ENCODE data around the gene RNH1.

RNH1 gene

DNA sequence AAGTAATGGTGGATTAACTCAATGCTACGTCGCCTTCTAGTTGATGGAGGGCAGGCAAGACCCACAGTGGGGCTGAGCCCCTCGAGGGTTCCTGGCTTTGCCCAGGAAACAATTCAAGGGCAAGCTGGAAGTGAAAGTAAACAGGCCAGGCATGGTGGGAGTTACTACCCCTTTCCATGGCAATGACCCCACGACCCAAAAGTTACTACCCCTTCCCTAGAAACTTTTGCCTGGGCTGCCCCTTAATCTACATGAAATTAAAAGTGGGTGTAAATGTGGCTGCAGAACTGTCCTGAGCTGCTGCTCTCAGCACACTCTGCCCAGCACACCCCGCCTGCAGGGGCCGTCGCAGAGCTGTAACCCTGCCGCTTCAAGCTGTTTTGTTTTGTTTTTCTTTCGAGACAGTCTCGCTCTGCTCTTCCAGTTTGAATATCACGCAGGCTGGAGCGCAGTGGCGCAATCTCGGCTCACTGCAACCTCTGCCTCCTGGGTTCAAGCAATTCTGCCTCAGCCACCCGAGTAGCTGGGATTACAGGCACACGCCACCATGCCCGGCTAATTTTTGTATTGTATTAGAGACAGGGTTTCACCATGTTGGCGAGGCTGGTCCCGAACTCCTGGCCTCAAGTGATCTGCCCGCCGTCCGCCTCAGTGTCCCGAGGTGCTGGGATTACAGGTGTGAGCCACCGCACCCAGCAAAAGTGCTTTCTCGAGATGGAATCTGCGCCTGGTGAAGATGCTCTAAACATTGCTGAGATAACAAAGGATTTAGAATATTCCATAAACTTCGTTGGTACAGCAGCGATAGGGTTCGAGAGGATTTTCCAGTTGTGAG lies 5.9 kb upstream of the RNH1 start:
- Mint-ChIP-seq H3K9me3 (peaks cover 3% of the 10 kb centered on the region), H3K27ac (no peak overlapping the region), H3K4me3 (no peak overlapping the region), H3K36me3 (peaks cover 67% of the 10 kb centered on the region), H3K4me1 (peaks cover 4% of the 10 kb centered on the region)
- DNase-seq (ENCODE audit: low spot score in 2 of 2) = no peak
- ATAC-seq = no peak

DNA sequence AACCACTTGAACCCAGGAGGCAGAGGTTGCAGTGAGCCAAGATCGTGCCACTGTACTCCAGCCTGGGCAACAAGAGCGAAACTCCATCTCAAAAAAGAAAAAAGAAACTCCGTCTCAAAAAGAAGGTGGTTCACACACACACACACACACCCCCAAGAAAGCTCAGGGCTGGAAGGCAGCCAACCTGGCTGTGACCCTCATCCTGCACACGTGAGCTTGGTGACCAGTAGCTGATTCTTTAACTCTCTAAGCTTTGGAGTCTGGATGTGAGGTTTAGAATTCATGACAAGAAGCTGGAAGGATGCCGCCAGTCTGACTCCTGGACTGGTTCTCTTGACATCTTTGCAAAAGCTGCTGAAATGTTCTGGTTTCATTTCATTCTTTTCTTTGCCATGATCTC lies 1.9 kb upstream of the RNH1 start:
- H3K4me1 Mint-ChIP-seq = peaks cover 17% of the 10 kb centered on the region
- no peaks in the 10 kb centered on the region for H3K9me3 Mint-ChIP-seq
- ATAC-seq (no peak), DNase-seq (ENCODE audit: low spot score in 2 of 2) (no peak)
- no peak overlapping the region for H3K27ac Mint-ChIP-seq
- H3K4me3 Mint-ChIP-seq = no peak overlapping the region
- peaks cover 85% of the 10 kb centered on the region for H3K36me3 Mint-ChIP-seq

DNA sequence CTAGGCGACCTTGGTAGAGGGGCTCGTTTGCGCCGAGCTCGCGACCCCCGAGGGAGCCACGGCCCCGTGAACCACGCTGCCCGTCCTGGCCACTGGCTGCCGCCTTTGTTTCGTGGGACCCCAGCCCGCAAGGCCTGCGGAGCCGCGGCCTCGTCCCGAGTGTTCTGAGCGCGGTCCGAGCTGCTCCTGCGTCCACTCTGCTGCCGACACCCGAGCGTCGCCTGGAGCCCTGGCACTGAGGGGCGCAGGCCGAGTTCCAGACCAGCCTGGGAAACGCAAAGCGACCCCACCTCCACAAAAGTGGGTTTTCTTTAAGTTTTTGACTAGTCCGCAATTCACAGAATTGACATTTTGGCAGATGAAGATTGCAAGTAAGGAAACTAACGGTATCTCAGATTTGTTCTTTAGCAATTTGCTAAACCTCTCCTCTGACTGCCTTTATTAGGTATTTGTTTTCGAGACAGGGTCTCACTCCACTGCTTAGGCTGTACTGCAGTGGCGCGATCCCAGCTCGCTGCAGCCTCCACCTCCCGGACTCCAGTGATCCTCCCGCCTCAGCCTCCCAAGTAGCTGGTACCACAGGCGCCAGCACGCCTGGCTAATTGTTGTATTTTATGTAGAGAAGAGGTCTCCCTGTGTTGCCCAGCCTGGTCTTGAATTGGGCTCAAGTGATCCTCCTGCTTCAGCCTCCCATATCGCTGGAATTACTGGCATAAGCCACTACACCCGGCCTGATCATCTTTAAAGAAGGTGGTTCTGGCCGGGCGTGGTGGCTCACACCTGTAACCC lies 879 bp upstream of the RNH1 start:
- H3K9me3 Mint-ChIP-seq = no peaks in the 10 kb centered on the region
- DNase-seq (ENCODE audit: low spot score in 2 of 2) = no peak

DNA sequence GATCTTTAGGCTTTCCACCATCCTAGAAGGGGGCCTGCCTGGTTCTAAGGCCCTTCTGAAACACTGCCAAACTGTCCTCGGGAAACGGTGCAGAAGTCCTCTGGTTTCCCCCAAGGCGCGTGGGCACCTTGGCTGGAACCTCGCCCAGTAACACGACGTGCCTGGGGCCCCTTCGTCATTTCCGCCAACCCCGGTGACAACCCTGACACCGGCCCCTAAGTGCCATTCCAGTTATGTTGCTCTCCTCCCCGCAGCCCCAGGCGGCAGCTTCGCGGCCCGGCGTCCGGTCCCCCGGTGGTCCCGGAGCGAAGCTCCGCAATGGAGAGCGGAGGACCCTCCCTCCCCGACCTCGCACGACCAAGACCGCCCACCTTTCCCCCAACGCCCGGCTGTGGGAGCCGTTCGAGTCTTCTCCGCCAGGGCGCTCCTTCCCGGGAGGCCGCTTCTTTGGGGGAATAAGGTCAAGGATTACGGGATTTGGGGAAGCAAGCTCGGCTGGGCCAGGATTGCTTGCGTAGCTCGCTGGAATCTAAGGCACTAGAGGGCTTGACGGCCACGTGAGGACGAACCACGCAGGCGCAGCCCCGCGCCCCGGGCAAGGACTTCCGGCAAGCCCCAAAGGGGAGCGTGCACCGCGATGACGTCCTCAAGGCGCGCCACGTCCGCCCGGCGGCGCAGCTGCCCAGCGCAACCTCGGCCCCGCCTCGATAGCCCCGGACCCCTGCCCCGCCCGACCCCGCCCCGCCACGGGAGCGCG lies 626 bp downstream of the RNH1 start:
- Mint-ChIP-seq H3K4me1 (peaks cover 32% of the 10 kb centered on the region), H3K27ac (peak overlapping the region; percentile 99), H3K36me3 (peaks cover 76% of the 10 kb centered on the region), H3K9me3 (no peaks in the 10 kb centered on the region), H3K4me3 (peak overlapping the region; percentile 93)
- DNase-seq (ENCODE audit: low spot score in 2 of 2) (peak; percentile 95 to 98), ATAC-seq (peak; percentile 88)

More for the DNA sequence above, 879 bp upstream of the RNH1 start:
- peaks cover 77% of the 10 kb centered on the region for H3K36me3 Mint-ChIP-seq
- ATAC-seq = no peak
- H3K4me3 Mint-ChIP-seq = peak overlapping the region; percentile 93
- peaks cover 27% of the 10 kb centered on the region for H3K4me1 Mint-ChIP-seq
- H3K27ac Mint-ChIP-seq = peak overlapping the region; percentile 99

DNA sequence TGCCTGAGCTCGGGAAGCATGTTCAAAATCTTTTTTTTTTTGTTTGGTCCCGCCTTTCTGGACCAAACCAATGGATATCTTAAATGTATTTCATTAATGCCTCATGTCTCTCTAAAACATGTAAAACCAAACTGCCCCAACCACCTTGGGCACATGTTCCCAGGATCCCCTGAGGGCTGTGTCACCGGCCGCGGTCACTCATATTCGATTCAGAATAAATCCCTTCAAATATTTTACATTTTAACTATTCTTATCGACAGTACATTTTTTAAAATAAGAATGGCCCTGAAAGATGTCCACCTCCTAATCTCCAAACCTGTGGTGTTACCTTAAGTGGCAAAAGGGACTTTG lies 2.1 kb downstream of the RNH1 start:
- ATAC-seq = no peak
- H3K36me3 Mint-ChIP-seq = peaks cover 78% of the 10 kb centered on the region
- no peak for DNase-seq (ENCODE audit: low spot score in 2 of 2)
- peak overlapping the region; percentile 93 for H3K4me3 Mint-ChIP-seq
- H3K4me1 Mint-ChIP-seq = peaks cover 32% of the 10 kb centered on the region
- H3K9me3 Mint-ChIP-seq = no peaks in the 10 kb centered on the region
- H3K27ac Mint-ChIP-seq = peak overlapping the region; percentile 67

DNA sequence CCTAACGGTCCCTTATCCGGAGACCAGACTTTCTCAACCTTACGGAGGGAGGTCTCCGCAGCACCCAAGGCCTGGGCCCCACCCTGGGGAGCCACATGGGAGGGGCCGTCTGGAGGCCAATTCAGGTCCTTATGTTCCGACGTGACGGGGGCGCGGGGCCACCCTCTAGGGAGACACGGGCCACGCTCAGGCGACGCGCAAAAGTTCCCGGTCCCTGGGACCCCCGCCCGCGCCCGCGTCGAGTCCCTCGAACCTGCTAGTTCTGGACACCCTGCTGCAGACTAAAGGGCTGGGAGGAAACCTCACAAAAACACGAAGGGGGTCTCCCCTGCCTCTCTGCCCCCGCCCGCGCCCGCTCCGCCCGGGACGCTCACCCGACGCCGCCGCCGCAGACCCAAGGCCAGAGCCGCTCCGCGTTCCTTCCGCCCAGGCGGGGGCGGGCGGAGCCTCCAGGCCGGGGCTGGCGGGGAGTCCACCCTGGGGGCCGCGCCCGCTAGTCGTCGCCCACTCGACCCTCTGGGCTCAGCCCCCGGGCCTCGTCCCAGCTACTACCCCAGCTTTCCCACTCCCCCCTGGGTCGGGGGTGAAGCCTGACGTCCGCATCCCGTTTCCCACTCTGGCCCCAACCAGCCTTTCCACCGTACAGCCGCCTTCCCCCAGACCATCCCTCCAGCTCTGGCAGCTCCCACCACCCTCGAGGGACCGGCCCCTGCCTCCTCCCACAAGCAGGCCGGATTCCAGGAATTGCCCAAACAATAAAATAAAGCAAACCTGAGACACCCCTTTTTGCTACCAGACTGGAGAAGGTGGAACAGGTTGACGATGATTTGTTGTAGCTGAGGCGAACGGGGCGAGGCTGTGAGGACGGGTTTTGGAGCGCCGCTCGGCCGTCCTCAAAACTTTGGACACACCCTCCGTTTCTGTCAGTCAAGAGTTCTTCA lies 2.7 kb downstream of the RNH1 start:
- H3K36me3 Mint-ChIP-seq = peaks cover 78% of the 10 kb centered on the region
- DNase-seq (ENCODE audit: low spot score in 2 of 2) (no peak), ATAC-seq (no peak)
- H3K4me3 Mint-ChIP-seq = peak overlapping the region; percentile 93
- peaks cover 32% of the 10 kb centered on the region for H3K4me1 Mint-ChIP-seq
- H3K27ac Mint-ChIP-seq = peak overlapping the region; percentile 67
- H3K9me3 Mint-ChIP-seq = no peaks in the 10 kb centered on the region

DNA sequence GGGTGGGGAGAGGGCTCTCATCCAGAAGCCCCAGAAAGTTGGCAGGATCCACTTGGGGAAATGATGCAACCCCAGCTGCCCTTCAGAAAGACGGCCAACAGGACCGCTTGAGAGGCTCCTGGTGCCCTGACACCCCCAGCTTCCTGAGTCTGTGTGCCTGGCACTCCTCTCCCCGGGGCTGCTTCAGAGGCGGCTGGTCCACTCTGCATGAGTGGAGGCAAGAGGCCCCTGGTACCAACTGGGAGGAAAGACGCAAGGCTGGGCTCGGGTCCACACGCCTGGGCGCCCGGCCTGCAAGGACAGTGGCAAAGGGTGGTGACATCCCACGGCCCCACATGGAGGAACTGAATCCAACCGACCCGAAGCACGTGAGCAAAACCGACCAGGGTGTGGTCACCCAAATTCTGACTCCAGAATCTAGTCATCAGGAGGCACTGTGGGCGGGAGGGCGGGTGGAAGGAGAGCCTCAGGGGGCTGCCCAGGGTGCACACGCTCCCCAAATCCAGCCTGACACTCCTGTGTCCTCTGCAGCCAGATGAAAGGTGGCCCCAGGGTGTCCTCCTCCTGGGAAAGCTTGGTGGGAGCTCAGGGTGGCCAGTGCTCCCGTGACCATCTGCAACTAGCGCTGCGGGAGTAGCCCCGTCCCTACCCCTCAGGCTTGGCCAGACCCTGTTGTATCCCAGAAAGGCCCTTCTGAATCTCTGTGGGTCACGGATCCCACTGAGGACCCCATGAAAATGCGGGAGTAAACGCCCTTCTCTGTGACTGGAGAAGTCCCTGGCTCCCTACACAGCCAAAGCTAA lies 3.7 kb downstream of the RNH1 start:
- peaks cover 78% of the 10 kb centered on the region for H3K36me3 Mint-ChIP-seq
- H3K27ac Mint-ChIP-seq = peak overlapping the region; percentile 48
- H3K9me3 Mint-ChIP-seq = no peaks in the 10 kb centered on the region
- peak overlapping the region; percentile 93 for H3K4me3 Mint-ChIP-seq
- ATAC-seq (no peak), DNase-seq (ENCODE audit: low spot score in 2 of 2) (peak in 1 of 2 donors; percentile 63)
- peaks cover 31% of the 10 kb centered on the region for H3K4me1 Mint-ChIP-seq

DNA sequence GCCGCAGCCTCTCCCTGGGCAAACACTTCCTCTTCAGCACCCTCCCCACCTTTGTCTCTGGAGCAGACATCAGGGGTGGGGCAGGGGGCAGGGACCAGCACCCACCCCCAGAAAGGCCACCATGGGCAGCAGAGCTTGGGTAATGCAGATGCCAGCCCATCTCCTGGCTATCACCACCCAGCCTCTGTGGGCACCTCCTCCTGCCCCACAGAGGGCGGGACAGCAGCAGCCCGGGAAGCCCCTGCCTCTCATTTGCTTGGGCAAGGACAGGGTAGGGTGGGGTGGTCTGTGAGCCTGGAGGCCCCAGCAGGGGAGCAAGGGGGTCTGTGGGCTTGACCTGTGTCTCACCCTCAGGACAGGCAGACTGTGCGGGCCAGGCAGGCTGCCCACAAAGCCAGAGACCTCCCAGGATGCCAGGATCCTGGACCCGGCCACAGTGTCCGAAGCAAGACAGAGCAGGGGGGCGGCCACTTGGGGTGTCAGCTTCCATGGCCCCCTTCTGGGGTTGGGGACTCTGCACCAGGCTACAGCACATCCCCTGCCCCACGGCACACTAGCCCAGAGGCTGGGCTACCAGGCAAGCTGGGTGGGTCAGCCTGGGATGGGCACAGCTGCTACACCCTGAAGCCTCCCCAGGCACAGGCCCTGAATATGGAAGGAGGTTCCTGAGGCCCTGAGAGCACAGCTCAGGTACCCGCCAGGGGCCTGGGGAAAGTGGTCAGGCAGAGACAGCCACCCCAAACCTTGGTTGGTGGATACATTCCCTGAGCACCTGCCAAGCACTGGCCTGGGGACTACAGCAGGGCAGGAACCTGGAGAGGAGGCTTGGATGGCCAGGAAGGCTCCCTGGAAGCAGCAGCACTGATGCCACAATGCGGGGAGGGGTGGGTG lies 4.5 kb downstream of the RNH1 start:
- no peak for ATAC-seq
- H3K27ac Mint-ChIP-seq = peak overlapping the region; percentile 60
- peak overlapping the region; percentile 93 for H3K4me3 Mint-ChIP-seq
- no peak for DNase-seq (ENCODE audit: low spot score in 2 of 2)
- H3K4me1 Mint-ChIP-seq = peaks cover 30% of the 10 kb centered on the region
- H3K9me3 Mint-ChIP-seq = no peaks in the 10 kb centered on the region
- H3K36me3 Mint-ChIP-seq = peaks cover 78% of the 10 kb centered on the region

DNA sequence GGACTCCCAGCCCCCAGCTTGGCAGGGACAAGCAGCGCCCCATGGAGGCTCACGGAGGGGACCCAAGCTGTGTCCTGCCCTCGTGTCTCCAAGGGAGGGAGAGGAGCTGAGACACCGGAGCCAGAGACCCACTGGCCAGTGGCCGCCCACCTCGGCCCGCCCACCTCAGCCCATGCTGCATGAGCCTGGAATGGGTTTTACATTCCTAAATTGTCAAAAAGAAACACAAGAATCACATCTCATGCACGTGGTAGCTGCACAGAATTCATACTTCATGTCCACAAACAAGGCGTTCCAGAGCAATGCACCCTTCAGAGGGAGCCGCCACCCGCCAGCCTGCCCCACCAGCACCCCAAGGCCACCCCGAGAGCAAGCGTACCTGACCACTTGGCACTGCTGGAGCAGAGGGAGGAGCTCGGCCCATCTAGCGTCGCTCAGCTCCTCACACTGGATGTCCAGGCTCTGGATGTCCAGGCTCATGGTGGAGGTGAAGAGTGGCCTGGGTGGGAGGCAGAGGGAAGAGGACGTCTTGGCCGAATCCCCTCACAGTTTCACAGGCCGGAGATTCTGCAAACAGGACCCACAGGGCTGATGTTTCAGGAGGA lies 5.3 kb downstream of the RNH1 start:
- H3K9me3 Mint-ChIP-seq = no peaks in the 10 kb centered on the region
- no peak overlapping the region for H3K4me3 Mint-ChIP-seq
- DNase-seq (ENCODE audit: low spot score in 2 of 2) (no peak), ATAC-seq (no peak)
- H3K36me3 Mint-ChIP-seq = peaks cover 78% of the 10 kb centered on the region
- peaks cover 37% of the 10 kb centered on the region for H3K4me1 Mint-ChIP-seq
- H3K27ac Mint-ChIP-seq = peak overlapping the region; percentile 60

DNA sequence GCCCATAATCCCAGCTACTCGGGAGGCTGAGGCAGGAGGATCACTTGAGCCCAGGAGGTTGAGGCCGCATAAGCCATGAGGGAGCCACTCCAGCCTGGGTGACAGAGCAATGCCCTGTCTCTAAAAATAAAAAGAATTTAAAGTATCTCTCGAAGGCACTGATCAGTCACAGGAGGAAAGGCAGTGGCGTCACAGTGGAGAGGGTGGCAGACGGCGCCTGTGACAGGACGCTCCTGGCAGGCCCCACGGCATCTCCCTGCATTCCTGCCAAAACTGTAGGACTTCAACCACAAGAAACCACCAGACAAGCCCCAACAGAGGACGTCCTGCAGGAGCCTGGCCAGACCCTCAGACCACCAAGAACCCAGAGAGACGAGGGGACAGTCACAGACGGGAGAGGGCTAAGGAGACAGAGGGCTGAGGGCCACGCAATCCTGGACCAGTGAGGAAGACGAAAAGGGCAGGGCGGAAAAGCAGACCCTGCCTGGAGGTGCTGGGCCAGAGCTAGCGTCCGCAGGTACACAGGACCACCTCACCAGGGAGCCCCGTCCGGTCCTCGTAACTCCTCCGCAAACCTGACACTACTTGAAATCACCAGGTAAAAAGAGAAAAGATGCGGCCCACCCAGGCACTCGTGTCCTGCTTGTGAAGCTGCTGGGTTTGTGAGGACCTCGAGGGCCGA lies 5.9 kb downstream of the RNH1 start:
- Mint-ChIP-seq H3K27ac (peak overlapping the region; percentile 40), H3K9me3 (no peaks in the 10 kb centered on the region), H3K36me3 (peaks cover 78% of the 10 kb centered on the region), H3K4me3 (no peak overlapping the region), H3K4me1 (peaks cover 37% of the 10 kb centered on the region)
- DNase-seq (ENCODE audit: low spot score in 2 of 2) (no peak), ATAC-seq (no peak)

DNA sequence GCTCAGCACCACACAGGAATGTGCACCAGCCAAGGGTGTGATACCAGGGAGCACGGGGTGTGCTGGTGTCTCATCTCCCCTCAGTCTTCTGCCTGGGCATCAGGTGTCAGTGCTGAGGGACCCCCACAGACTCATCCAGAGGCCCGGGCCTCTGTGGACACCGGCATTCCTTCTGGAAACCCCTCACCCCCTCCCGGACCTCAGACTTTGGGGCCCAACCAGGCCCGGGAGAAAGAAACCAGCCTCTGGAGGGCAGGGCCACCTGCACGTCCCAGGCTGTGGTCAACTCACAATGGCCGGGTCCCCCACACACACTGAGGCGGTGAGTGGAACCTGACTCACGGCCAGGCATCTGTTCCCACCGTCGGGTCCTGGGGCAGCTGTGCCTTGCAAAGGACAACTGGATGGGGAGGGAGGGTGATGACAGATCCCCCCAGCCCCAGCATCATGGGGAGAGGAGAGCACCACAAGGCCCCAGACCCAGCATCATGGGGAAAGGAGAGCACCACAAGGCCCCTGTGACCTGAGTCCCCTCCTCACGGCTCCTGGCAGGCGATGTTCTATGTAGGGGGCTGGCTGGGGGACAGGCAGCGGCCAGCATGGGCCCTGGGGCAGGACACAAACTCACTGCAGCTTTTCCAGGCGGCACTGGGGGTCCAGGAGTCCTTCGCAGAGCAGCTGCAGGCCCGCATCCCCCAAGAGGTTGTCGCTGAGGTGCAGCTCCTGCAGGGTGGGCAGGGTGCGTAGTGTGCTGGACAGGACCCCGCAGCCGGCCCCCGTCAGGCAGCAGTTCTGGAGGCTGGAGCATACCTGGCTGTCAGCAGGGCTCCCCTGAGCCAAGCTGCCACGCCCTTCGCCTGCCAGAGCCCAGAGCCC lies 7.6 kb downstream of the RNH1 start:
- ATAC-seq = no peak
- no peak overlapping the region for H3K4me3 Mint-ChIP-seq
- peaks cover 27% of the 10 kb centered on the region for H3K4me1 Mint-ChIP-seq
- DNase-seq (ENCODE audit: low spot score in 2 of 2) = no peak
- H3K27ac Mint-ChIP-seq = no peak overlapping the region
- peaks cover 80% of the 10 kb centered on the region for H3K36me3 Mint-ChIP-seq
- no peaks in the 10 kb centered on the region for H3K9me3 Mint-ChIP-seq

Data from stimulated activated effector memory CD8-positive, alpha-beta T cell treated with anti-CD3 and anti-CD28 coated beads, Interleukin-12 subunit alpha, Interleukin-12 subunit beta, amount 100 ng/mL, for 72 hours (primary cell).